OCI-LY1 (cell line): Measurements from ENCODE around the gene UNC5A.

ENCODE experiments used
- H2AFZ ChIP-seq: fragments of 200-600 bp; sonication (generic), shearing (Covaris generic); 2 replicates; pipeline ENCODE4 v1.6.0; 2014; ENCODE audit warnings: antibody characterized with exemption, mild to moderate bottlenecking, low read length
- H3F3A ChIP-seq: fragments of 200-600 bp; sonication (generic), shearing (Covaris generic); 2 replicates; pipeline ENCODE4 v1.6.0; 2014; ENCODE audit warnings: mild to moderate bottlenecking, antibody characterized with exemption, low read length, moderate library complexity; ENCODE audit not compliant: insufficient read depth
- H3K27ac ChIP-seq: fragments of 200-600 bp; sonication (generic); 2 replicates; pipeline ENCODE4 v1.5.1; 2014; ENCODE audit warnings: low read length, mixed run types, mild to moderate bottlenecking, low read depth; ENCODE audit not compliant: poor library complexity, severe bottlenecking
- H3K27me3 ChIP-seq: fragments of 200-600 bp; sonication (generic); 2 replicates; pipeline ENCODE4 v1.6.0; 2014; ENCODE audit warnings: antibody characterized with exemption, mild to moderate bottlenecking, low read length, moderate library complexity; ENCODE audit not compliant: insufficient read depth
- H3K36me3 ChIP-seq: fragments of 200-600 bp; sonication (generic); 2 replicates; pipeline ENCODE4 v1.6.1; 2014; ENCODE audit warnings: mild to moderate bottlenecking, antibody characterized with exemption, low read length, moderate library complexity, mixed read lengths; ENCODE audit not compliant: insufficient read depth
- H3K4me1 ChIP-seq: fragments of 200-600 bp; sonication (generic); 2 replicates; pipeline ENCODE4 v1.5.1; 2014; ENCODE audit warnings: mild to moderate bottlenecking, low read length, moderate library complexity; ENCODE audit not compliant: insufficient read depth, severe bottlenecking
- H3K4me2 ChIP-seq: fragments of 200-600 bp; sonication (generic), shearing (Covaris generic); 2 replicates; pipeline ENCODE4 v1.6.1; 2014; ENCODE audit warnings: low read length
- H3K4me3 ChIP-seq: fragments of 200-600 bp; sonication (generic); 2 replicates; pipeline ENCODE4 v1.5.1; 2014; ENCODE audit warnings: low read length, low read depth, mild to moderate bottlenecking, mixed read lengths; ENCODE audit not compliant: poor library complexity, severe bottlenecking
- H3K79me2 ChIP-seq: fragments of 200-600 bp; shearing (Covaris generic); 2 replicates; pipeline ENCODE4 v1.6.1; 2016; ENCODE audit warnings: mixed run types, low read length, mixed read lengths; ENCODE audit not compliant: insufficient read depth
- H3K9ac ChIP-seq: fragments of 200-600 bp; sonication (generic), shearing (Covaris generic); 2 replicates; pipeline ENCODE4 v1.6.1; 2014; ENCODE audit warnings: mild to moderate bottlenecking, low read length, mixed read lengths
- H3K9me2 ChIP-seq: fragments of 200-600 bp; sonication (generic), shearing (Covaris generic); 2 replicates; pipeline ENCODE4 v1.6.1; 2014; ENCODE audit warnings: low read depth, mild to moderate bottlenecking, low read length, mixed read lengths
- H3K9me3 ChIP-seq: fragments of 200-600 bp; shearing (Covaris generic); 2 replicates; pipeline ENCODE4 v1.6.1; 2014; ENCODE audit warnings: low read length, mixed read lengths
- H4K20me1 ChIP-seq: fragments of 200-600 bp; sonication (generic), shearing (Covaris generic); 2 replicates; pipeline ENCODE4 v1.6.0; 2016; ENCODE audit warnings: mild to moderate bottlenecking, low read length; ENCODE audit not compliant: insufficient read depth
- EZH2 ChIP-seq: fragments of 200-600 bp; sonication (generic), shearing (Covaris generic); IDR thresholded peaks from 2 replicates; pipeline ENCODE4 v1.8.0; 2017; ENCODE audit warnings: borderline replicate concordance, mixed run types, mild to moderate bottlenecking, antibody characterized with exemption, low read length, moderate library complexity, mixed read lengths
- TF ChIP-seq, protein P1 (sequence below): fragments of 200-600 bp; sonication (generic), shearing (Covaris generic); IDR thresholded peaks from 2 replicates; pipeline ENCODE4 v1.5.1; 2017; ENCODE audit warnings: mild to moderate bottlenecking, antibody characterized with exemption, low read length, moderate library complexity, mixed read lengths

The UNC5A gene

GRCh38 chr5:176810081-176810597 lies at the start of gene UNC5A:
Gene UNC5A (plus strand): TSS chr5:176810559. CDS start chr5:176810751, 192 bp downstream.
- Histone ChIP-seq H3K27ac (no peak within 1 kb of the TSS), H3K79me2 (no peaks in the 10 kb centered on the region), H4K20me1 (no peaks in the 10 kb centered on the region), H3K4me1 (no peaks in the 10 kb centered on the region), H3K9me2 (no peaks in the 10 kb centered on the region), H3K36me3 (no peaks in the 10 kb centered on the region), H3K9ac (no peak within 1 kb of the TSS), H3K4me2 (peak within 1 kb of the TSS; percentile 47; the same call in 1 of the 2 replicates), H3K4me3 (no peak within 1 kb of the TSS), H3K9me3 (no peaks in the 10 kb centered on the region), H2AFZ (no peak within 1 kb of the TSS), H3F3A (no peaks in the 10 kb centered on the region), H3K27me3 (0 out of 2 replicates have a peak, but pooled peaks cover 4% of the 10 kb centered on the region)
- TF ChIP-seq, protein P1, sequence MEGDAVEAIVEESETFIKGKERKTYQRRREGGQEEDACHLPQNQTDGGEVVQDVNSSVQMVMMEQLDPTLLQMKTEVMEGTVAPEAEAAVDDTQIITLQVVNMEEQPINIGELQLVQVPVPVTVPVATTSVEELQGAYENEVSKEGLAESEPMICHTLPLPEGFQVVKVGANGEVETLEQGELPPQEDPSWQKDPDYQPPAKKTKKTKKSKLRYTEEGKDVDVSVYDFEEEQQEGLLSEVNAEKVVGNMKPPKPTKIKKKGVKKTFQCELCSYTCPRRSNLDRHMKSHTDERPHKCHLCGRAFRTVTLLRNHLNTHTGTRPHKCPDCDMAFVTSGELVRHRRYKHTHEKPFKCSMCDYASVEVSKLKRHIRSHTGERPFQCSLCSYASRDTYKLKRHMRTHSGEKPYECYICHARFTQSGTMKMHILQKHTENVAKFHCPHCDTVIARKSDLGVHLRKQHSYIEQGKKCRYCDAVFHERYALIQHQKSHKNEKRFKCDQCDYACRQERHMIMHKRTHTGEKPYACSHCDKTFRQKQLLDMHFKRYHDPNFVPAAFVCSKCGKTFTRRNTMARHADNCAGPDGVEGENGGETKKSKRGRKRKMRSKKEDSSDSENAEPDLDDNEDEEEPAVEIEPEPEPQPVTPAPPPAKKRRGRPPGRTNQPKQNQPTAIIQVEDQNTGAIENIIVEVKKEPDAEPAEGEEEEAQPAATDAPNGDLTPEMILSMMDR, result no peak
- TF ChIP-seq EZH2, result no peak

GRCh38 chr5:176761755-176762154 lies 48.6 kb upstream of the UNC5A start:
- H4K20me1 ChIP-seq, result no peaks in the 10 kb centered on the region
- no peak overlapping the region for H3K9ac ChIP-seq
- H3K4me1 ChIP-seq, result no peaks in the 10 kb centered on the region
- no peak overlapping the region for H3K27ac ChIP-seq
- 0 out of 2 replicates have a peak, but pooled peaks cover 8% of the 10 kb centered on the region for H3K27me3 ChIP-seq
- no peak for TF ChIP-seq EZH2
- TF ChIP-seq, protein P1, result no peak
- no peaks in the 10 kb centered on the region for H3K79me2 ChIP-seq
- H3F3A ChIP-seq, result no peaks in the 10 kb centered on the region
- no peaks in the 10 kb centered on the region for H3K36me3 ChIP-seq
- H3K4me2 ChIP-seq, result no peak overlapping the region
- H3K9me3 ChIP-seq, result peaks cover 7% of the 10 kb centered on the region; the same call in 1 of the 2 replicates
- H3K9me2 ChIP-seq, result no peaks in the 10 kb centered on the region
- H2AFZ ChIP-seq, result no peak overlapping the region
- H3K4me3 ChIP-seq, result no peak overlapping the region

DNA sequence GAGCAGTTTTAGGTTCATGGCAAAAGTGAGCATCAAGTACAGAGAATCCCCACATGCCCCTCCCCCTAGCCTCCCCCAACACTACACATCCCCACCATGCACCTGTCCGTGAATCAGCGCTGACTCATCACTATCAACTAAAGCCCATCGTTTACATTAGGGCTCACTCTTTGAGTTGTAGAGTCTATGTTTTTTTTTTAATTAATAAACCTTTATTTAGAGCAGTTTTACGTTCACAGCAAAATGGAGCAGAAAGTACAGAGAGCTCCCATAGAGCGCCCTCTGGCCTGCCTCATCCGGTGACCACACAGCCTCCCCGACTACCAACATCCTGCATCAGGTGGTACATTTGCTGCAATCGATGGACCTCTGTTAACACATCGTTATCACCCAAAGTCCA lies 47.9 kb upstream of the UNC5A start:
- Histone ChIP-seq H3K27me3 (0 out of 2 replicates have a peak, but pooled peaks cover 8% of the 10 kb centered on the region), H2AFZ (no peak overlapping the region), H3K4me1 (no peaks in the 10 kb centered on the region), H3K9me3 (peaks cover 7% of the 10 kb centered on the region; the same call in 1 of the 2 replicates), H3K27ac (no peak overlapping the region), H3K4me2 (no peak overlapping the region), H3F3A (no peaks in the 10 kb centered on the region), H3K36me3 (no peaks in the 10 kb centered on the region), H3K9me2 (no peaks in the 10 kb centered on the region), H3K9ac (no peak overlapping the region), H3K79me2 (no peaks in the 10 kb centered on the region), H4K20me1 (no peaks in the 10 kb centered on the region), H3K4me3 (no peak overlapping the region)
- TF ChIP-seq, protein P1, result no peak
- no peak for TF ChIP-seq EZH2
